ENCODE data around the gene TMED4.

TMED4 gene

DNA sequence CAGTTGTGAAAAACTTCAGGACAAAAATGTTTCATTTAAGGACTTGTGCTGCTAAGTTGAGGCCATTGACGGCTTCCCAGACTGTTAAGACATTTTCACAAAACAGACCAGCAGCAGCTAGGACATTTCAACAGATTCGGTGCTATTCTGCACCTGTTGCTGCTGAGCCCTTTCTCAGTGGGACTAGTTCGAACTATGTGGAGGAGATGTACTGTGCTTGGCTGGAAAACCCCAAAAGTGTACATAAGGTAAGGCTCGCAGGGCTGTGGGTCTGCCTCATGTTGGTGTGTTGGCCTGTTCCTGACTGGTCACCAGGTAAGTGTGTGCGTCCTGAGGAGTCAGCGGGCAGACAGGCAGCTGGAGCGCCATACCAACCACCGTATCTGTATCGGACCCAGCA is 42.3 kb upstream of the TMED4 start:
- no peak overlapping the region for H3K4me3 ChIP-seq (ENCODE audit: low read depth, low read length)
- no peak for TF ChIP-seq CTCF (IDR thresholded peaks at IDR 0.05; ENCODE audit: low read depth, low read length)

- no peak overlapping the region for H3K4me3 ChIP-seq (ENCODE audit: low read depth, low read length)
- TF ChIP-seq CTCF (IDR thresholded peaks at IDR 0.05; ENCODE audit: low read depth, low read length) = no peak
Measured at GRCh38 chr7:44622342-44623151, 40.5 kb upstream of the TMED4 start.

DNA sequence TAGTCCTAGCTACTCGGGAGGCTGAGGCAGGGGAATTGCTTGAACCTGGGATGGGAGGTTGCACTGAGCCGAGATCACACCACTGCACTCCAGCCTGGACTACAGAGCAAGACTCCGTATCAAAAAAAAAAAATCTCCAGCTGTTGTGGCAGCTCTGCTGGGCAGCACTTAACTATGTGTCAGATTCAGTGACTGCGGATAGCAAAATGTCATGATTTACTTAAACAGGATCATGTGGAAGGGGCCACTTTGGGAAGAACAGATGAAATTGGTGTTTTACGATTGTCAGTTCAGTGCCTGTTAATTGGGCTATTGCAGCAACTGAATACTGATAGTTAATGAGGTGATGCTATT is 39.7 kb upstream of the TMED4 start:
- no peak overlapping the region for H3K4me3 ChIP-seq (ENCODE audit: low read depth, low read length)
- no peak for TF ChIP-seq CTCF (IDR thresholded peaks at IDR 0.05; ENCODE audit: low read depth, low read length)

DNA sequence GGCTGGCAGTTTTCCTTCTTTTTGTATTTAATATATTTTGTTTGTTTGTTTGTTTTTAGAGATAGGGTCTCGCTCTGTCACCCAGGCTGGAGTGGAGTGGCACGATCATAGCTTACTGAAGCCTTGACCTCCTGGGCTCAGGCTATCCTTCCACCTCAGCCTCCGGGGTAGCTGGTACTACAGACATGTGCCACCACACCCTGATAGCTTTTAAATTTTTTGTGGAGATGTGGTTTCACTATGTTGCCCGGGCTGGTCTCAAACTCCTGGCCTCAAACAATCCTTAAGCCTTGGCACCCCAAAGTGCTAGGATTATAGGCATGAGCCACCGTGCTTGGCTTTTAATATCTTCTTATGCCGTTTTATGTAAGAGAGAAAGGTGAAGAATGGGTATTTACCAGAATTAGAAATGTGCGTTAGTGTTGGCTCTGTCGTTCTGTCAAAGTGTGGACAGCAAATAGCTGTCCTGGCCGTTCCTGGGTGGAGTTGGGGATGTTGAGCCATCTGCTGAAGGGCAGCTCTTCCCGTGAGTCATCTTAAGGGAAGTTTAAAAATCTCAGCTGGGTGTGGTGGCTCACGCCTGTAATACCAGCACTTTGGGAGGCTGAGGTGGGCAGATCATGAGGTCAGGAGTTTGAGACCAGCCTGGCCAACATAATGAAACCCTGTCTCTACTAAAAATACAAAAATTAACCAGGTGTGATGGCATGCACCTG is 39.2 kb upstream of the TMED4 start:
- H3K4me3 ChIP-seq (ENCODE audit: low read depth, low read length) = no peak overlapping the region
- TF ChIP-seq CTCF (IDR thresholded peaks at IDR 0.05; ENCODE audit: low read depth, low read length) = no peak

- no peak overlapping the region for H3K4me3 ChIP-seq (ENCODE audit: low read depth, low read length)
- no peak for TF ChIP-seq CTCF (IDR thresholded peaks at IDR 0.05; ENCODE audit: low read depth, low read length)
Measured at GRCh38 chr7:44618753-44619152, 36.7 kb upstream of the TMED4 start.

GRCh38 chr7:44618045-44618444 is 36.0 kb upstream of the TMED4 start:
- TF ChIP-seq CTCF (IDR thresholded peaks at IDR 0.05; ENCODE audit: low read depth, low read length) = no peak
- H3K4me3 ChIP-seq (ENCODE audit: low read depth, low read length) = no peak overlapping the region

GRCh38 chr7:44617225-44617890 is 35.3 kb upstream of the TMED4 start:
- H3K4me3 ChIP-seq (ENCODE audit: low read depth, low read length) = no peak overlapping the region
- no peak for TF ChIP-seq CTCF (IDR thresholded peaks at IDR 0.05; ENCODE audit: low read depth, low read length)
